Measurements from ENCODE around the gene ADISSP.

DNA sequence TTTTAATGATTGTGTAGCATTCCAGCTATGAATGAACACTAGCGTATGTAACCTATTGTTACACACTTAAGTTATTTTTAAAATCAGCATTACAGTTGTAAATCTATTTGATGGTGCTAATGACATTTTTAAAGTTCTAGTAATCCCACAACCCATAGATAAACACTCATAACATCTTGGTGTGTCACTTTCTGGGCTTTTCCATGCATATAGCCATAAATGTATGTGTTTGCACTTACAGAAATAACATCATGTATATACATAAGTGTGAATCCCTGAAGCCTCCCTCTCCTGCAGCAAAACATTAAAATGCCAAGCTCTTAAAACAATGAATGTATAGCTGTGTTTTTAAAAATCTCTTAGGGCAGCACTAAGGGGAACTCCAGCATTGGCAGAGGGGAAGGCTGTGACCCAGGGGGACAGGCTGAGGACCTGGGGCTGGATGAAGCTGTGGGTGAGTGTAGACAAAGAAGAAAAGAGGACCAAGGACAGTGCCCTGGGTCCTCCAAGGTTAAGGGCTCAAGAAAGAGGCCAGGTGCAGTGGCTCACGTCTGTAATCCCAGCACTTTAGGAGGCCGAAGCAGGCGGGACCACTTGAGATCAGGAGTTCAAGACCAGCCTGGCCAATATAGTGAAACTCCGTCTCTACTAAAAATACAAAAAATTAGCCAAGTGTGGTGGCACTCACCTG lies 19.9 kb upstream of the ADISSP start:
- no peak for TF ChIP-seq FOXP2 (optimal IDR thresholded peaks at IDR 0.05; ENCODE audit: borderline replicate concordance, extremely low read depth, extremely low read length, insufficient read depth)
- TF ChIP-seq POLR2AphosphoS5 (IDR thresholded peaks at IDR 0.05; ENCODE audit: low read depth, low read length): no peak
- TF ChIP-seq TAF1 (IDR thresholded peaks at IDR 0.05; ENCODE audit: borderline replicate concordance, insufficient read depth, low read length): no peak
